Activated CD4-positive, alpha-beta T cell treated with anti-CD3 and anti-CD28 coated beads, Interleukin-2, amount 10 ng/mL, durations not matched to agents 24 days and 14 days (primary cell): ENCODE measurements around the gene PLN. TPM values are rescaled to one million over a fixed set of nuclear protein-coding genes. Genes with fewer than 3 reads are reported as not detected.
A peak's percentile ranks its signal among the peaks of the same experiment; 100 is the strongest.

Experiments used
- DNase-seq: peaks from one replicate; pipeline ENCODE4 v3.0.0; 2022
- H3K27ac Mint-ChIP-seq: one replicate; pipeline ENCODE4 v1.8.0; 2022; ENCODE audit warnings: mild to moderate bottlenecking, mixed read lengths
- H3K27me3 Mint-ChIP-seq: one replicate; pipeline ENCODE4 v1.8.0; 2022; ENCODE audit warnings: mixed read lengths
- H3K36me3 Mint-ChIP-seq: one replicate; pipeline ENCODE4 v1.8.0; 2022; ENCODE audit warnings: low read depth, mild to moderate bottlenecking, mixed read lengths
- H3K4me1 Mint-ChIP-seq: one replicate; pipeline ENCODE4 v1.8.0; 2021; ENCODE audit warnings: mixed read lengths
- H3K4me3 Mint-ChIP-seq: one replicate; pipeline ENCODE4 v1.8.0; 2022; ENCODE audit warnings: mild to moderate bottlenecking, moderate library complexity, mixed read lengths
- H3K9me3 Mint-ChIP-seq: one replicate; pipeline ENCODE4 v1.8.0; 2021; ENCODE audit warnings: mixed read lengths
- intact Hi-C: fragments of 100-400 bp; cut with micrococcal nuclease; formaldehyde crosslinking; loops from one replicate; pipeline ENCODE4 v1.15.1; 2023
- total RNA-seq: library from RNA; stranded (reverse); gene quantifications from 2 replicates; pipeline ENCODE4 v1.2.3, GENCODE V29; 2022

The PLN gene
- not detected in 2 replicates for total RNA-seq

DNA sequence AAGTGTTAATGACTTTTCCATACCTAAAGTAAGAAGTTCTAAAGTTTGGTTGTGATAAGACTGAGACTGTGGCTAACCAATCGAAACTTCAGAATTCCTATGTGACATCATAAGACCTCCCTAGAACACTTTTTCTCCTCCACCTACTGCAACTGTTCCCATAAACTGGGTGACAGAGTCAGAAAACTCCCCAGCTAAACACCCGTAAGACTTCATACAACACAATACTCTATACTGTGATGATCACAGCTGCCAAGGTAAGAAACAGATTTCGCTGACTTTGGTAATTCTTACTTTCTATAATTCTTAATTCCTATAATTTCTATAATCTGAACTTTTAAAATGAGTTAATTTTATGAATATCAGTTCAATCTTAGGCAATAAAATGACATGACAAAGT, at the start of gene PLN:
TSS of gene PLN (plus strand) at position 161 of the 400 bp plus-strand sequence. CDS start 10,626 bp downstream, outside the sequence.
- H3K4me1 Mint-ChIP-seq: peaks cover 8% of the 10 kb centered on the region
- peaks cover 8% of the 10 kb centered on the region for H3K36me3 Mint-ChIP-seq
- intact Hi-C loops: no loop called here
- no peaks in the 10 kb centered on the region for H3K9me3 Mint-ChIP-seq
- no peak within 1 kb of the TSS for H3K27ac Mint-ChIP-seq
- no peak for DNase-seq
- no peak within 1 kb of the TSS for H3K4me3 Mint-ChIP-seq
- H3K27me3 Mint-ChIP-seq: no peaks in the 10 kb centered on the region

DNA sequence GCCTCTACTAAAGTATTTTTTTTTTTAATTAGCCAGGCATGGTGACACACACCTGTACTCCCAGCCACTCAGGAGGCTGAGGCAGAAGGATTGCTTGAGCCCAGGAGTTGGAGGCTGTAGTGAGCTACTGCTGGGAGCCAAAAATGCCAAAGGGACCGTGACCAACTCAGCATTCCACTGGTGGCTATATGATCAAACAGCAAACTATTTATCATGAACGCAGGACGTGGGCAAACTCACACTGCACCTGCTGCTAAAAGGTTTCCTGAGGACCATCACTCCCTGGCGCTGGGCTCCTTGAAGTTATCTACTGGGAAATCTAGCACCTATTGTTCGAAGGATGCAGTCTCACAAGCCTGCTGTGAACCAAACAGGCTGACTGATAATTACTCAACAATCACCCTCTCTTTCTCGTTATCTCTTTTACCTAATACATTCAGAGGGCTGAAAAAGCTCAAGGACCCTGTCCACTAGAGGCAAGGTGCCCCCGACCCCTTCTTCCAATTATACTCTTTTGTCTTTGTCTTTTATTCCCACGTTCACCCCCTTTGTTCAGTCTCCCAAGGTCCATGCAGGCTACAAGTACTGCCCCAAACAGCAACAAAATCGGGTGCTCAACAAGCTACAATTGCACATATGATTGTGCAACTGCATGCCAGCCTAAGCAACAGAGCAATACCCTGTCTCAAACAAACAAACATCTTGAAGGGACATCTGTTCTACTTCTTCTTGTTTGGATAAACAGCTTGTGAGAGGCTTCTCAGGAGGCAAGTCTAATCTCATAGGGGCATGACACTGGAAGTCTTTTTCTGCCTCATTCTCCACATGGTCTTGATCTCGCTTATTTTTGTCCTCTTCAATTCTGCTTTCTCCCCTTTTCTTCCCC, 47.7 kb upstream of the PLN start:
- H3K27me3 Mint-ChIP-seq: no peaks in the 10 kb centered on the region
- H3K4me3 Mint-ChIP-seq: no peak overlapping the region
- peaks cover 64% of the 10 kb centered on the region for H3K36me3 Mint-ChIP-seq
- intact Hi-C loops: loop anchor here (10.0 kb wide), 1 partner anchor 216 kb away; no protein-coding TSS in a partner anchor
- no peak for DNase-seq
- peaks cover 2% of the 10 kb centered on the region for H3K4me1 Mint-ChIP-seq
- H3K27ac Mint-ChIP-seq: no peak overlapping the region
- peaks cover 10% of the 10 kb centered on the region for H3K9me3 Mint-ChIP-seq

DNA sequence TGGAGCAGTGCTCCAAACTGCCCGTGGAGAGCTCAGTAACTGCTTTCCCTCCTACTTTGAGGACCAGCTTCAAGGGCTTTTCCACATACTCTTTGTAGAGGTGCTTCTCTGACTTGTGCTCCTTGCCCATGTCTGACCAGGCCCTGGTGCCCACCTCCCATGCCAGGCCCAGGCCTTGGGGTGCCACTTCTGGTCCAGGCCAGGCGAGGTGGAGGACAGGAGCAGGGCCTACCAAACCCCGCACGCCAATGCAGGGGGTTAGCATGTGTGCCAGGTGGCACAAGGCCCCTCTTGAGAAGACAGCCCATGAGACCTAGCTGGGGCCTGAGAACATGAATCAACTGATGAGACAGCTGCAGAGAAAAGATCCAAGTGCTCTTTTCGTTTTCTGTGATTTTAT, 47.0 kb upstream of the PLN start:
- H3K9me3 Mint-ChIP-seq: peaks cover 10% of the 10 kb centered on the region
- H3K27ac Mint-ChIP-seq: no peak overlapping the region

DNA sequence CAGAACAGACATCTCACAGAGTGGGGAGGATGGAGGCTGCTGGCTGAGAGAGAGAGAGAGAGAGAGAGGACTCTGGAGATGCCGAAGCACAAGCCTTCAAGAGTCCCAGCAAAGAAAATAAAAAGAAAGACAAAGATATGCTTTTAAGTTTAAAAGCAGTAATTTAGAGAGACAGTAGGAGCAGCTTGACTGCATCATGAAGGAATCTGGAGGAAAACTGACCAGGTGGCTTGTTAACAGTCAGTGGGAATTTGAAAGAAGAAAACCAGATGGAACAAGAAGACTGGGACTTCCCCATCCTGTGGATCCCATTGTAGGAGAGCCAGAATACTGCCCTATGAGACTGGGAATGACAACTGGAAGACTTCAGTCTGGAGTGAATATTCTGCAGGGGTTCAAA, 46.3 kb upstream of the PLN start:
- H3K4me1 Mint-ChIP-seq: peaks cover 3% of the 10 kb centered on the region
- intact Hi-C loops: loop anchor here (10.0 kb wide), 1 partner anchor 217 kb away; no protein-coding TSS in a partner anchor
- H3K4me3 Mint-ChIP-seq: no peak overlapping the region
- DNase-seq: no peak
- H3K36me3 Mint-ChIP-seq: peaks cover 60% of the 10 kb centered on the region
- H3K27me3 Mint-ChIP-seq: no peaks in the 10 kb centered on the region
- no peak overlapping the region for H3K27ac Mint-ChIP-seq
- H3K9me3 Mint-ChIP-seq: peaks cover 10% of the 10 kb centered on the region

More for the DNA sequence above, 47.0 kb upstream of the PLN start:
- H3K36me3 Mint-ChIP-seq: peaks cover 59% of the 10 kb centered on the region
- H3K4me1 Mint-ChIP-seq: peaks cover 2% of the 10 kb centered on the region
- no peak for DNase-seq
- H3K4me3 Mint-ChIP-seq: no peak overlapping the region
- intact Hi-C loops: loop anchor here (10.0 kb wide), 1 partner anchor 216 kb away; no protein-coding TSS in a partner anchor
- H3K27me3 Mint-ChIP-seq: no peaks in the 10 kb centered on the region

DNA sequence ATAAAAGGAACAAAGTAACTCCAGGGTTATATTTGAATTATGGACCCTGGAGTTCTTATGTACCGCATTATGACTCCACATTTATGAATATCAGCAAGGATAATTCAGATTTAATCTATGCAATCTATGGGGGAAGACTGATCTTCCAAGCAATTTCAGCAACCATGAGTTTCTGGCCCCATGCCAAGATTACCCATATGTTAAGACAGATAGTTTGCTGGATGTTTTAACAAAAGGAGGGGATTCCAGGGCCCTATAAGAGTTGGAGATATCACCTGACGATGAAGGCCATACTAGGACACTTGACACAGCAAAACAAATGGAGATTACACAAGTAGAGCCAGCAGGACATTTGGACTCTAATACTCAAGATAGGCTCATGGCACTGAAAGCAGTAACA, 45.9 kb upstream of the PLN start:
- H3K9me3 Mint-ChIP-seq: peaks cover 10% of the 10 kb centered on the region
- intact Hi-C loops: loop anchor here (10.0 kb wide), 1 partner anchor 217 kb away; no protein-coding TSS in a partner anchor
- H3K27ac Mint-ChIP-seq: no peak overlapping the region
- H3K36me3 Mint-ChIP-seq: peaks cover 56% of the 10 kb centered on the region
- H3K4me1 Mint-ChIP-seq: peaks cover 4% of the 10 kb centered on the region
- H3K4me3 Mint-ChIP-seq: no peak overlapping the region
- no peak for DNase-seq
- no peaks in the 10 kb centered on the region for H3K27me3 Mint-ChIP-seq

DNA sequence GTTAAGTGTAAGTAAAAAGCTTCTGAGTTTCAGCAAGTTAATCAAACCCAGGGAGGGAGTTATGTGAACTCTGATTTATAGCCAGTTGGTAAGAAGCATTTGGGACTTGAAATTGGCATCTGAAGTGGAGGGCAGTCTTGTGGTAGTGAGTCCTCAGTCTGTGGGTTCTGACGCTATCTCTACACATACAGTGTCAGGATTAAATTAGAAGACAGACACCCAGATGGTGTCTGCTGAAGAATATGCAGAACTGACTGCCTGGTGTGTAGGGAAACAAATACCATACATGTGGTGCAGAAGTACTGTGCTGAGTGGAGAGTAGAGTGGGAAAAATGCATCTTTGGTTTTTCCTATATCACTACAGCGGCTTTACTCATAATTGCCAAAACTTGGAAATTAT, 43.5 kb upstream of the PLN start:
- DNase-seq: no peak
- Mint-ChIP-seq H3K4me3 (no peak overlapping the region), H3K9me3 (peaks cover 10% of the 10 kb centered on the region), H3K36me3 (peaks cover 49% of the 10 kb centered on the region), H3K27ac (no peak overlapping the region), H3K4me1 (peaks cover 4% of the 10 kb centered on the region), H3K27me3 (no peaks in the 10 kb centered on the region)
- intact Hi-C loops: loop anchor here (10.0 kb wide), 1 partner anchor 220 kb away; no protein-coding TSS in a partner anchor

DNA sequence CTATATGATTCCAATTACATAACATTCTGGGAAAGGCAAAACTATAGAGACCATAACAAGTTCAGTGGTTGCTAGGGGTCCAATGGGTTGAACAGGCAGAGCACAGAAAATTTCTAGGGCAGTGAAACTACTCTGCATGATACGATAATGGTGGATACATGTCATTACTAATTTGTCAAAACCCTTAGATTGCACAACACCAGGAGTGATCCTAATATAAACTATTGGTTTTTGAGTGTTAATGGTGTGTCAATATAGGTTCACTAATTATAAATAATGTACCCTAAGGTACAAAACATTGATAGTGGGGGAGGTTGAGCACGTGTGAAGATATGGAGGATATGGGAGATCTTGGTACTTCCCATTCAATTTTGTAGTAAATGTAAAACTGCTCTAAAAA, 42.4 kb upstream of the PLN start:
- Mint-ChIP-seq H3K4me3 (no peak overlapping the region), H3K27me3 (no peaks in the 10 kb centered on the region), H3K36me3 (peaks cover 47% of the 10 kb centered on the region), H3K27ac (no peak overlapping the region), H3K9me3 (peaks cover 10% of the 10 kb centered on the region), H3K4me1 (peaks cover 2% of the 10 kb centered on the region)
- DNase-seq: no peak
- intact Hi-C loops: loop anchor here (10.0 kb wide), 1 partner anchor 221 kb away; no protein-coding TSS in a partner anchor

DNA sequence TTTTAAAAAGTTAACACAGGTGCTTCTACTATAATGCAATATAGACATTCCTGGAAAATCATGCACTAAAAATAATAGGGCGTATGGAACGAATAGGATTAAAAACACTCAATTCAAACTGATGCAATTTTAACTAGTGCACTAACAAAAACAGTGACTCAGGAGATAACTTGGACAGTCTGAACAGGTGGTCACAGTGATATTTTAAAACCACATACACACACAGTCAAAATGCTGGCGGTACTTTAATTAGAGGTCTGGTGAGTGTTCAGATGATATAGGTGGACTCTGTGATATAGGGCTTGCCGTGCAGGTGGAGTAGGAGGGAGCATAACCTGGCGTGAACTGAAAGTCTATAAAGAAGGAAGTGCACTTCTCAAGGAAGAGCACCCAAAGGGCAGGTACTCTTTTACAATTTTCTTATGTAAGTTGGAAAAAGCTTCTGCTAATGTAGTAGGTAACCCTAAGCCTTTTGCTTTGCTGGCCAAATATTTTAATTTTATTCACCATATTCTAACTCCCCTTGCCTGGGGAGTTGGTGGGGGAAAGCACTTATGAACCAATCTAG, 41.9 kb upstream of the PLN start:
- intact Hi-C loops: loop anchor here (10.0 kb wide), 1 partner anchor 221 kb away; no protein-coding TSS in a partner anchor
- Mint-ChIP-seq H3K9me3 (peaks cover 10% of the 10 kb centered on the region), H3K36me3 (peaks cover 42% of the 10 kb centered on the region), H3K27me3 (no peaks in the 10 kb centered on the region), H3K4me1 (peaks cover 2% of the 10 kb centered on the region), H3K27ac (peak overlapping the region; percentile 29), H3K4me3 (no peak overlapping the region)
- DNase-seq: no peak

DNA sequence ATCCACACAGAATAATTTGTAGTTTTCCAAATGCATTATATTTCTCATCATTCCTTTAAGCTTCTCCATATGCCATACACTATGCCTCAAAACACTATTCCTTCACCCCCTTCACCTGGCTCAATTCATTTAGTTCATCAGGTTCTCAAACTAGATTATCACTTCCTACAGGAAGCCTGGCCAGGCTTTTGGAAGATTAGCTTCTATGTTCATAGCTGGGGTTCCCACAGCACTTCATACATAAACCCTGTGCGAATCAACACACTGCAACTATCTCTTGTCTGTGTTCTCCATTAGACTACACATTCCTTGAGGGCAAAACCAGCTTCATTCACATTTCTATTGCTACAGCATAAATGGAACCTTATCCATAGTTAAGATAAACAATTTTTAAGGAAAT, 40.5 kb upstream of the PLN start:
- no peaks in the 10 kb centered on the region for H3K27me3 Mint-ChIP-seq
- H3K4me3 Mint-ChIP-seq: no peak overlapping the region
- H3K27ac Mint-ChIP-seq: no peak overlapping the region
- peaks cover 1% of the 10 kb centered on the region for H3K9me3 Mint-ChIP-seq
- DNase-seq: no peak
- peaks cover 2% of the 10 kb centered on the region for H3K4me1 Mint-ChIP-seq
- intact Hi-C loops: loop anchor here (10.0 kb wide), 1 partner anchor 223 kb away; no protein-coding TSS in a partner anchor
- H3K36me3 Mint-ChIP-seq: peaks cover 27% of the 10 kb centered on the region

DNA sequence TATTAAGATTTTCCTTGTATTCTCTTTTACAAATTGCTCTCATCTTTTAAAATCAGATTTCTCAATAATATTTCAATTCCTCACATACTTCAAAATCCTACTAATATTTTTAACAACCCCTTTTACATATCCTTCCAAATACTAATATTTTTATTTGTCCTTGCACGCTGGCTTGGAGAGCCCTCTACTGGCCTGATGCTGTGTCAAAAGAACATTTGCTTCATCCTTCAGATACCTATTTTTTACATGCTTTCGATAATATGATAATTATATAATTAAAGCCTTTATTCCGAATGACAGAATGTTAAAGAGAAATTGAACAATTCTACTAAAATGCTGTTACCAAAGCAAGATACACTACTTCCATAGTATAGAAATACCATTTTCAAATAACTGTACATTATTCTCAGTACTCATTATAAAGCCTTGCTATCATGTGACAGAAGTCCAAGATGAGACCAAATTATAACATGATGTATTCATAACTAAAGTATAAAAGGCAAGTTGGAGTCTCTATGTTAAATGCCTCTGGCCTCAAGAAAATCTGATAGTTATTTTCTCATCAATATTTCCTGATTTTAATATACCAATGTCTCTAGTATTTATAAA, 39.0 kb upstream of the PLN start:
- intact Hi-C loops: loop anchor here (10.0 kb wide), 1 partner anchor 224 kb away; no protein-coding TSS in a partner anchor
- peaks cover 15% of the 10 kb centered on the region for H3K36me3 Mint-ChIP-seq
- no peak overlapping the region for H3K4me3 Mint-ChIP-seq
- H3K27me3 Mint-ChIP-seq: no peaks in the 10 kb centered on the region
- H3K27ac Mint-ChIP-seq: no peak overlapping the region
- H3K4me1 Mint-ChIP-seq: peaks cover 4% of the 10 kb centered on the region
- H3K9me3 Mint-ChIP-seq: no peaks in the 10 kb centered on the region
- DNase-seq: no peak

DNA sequence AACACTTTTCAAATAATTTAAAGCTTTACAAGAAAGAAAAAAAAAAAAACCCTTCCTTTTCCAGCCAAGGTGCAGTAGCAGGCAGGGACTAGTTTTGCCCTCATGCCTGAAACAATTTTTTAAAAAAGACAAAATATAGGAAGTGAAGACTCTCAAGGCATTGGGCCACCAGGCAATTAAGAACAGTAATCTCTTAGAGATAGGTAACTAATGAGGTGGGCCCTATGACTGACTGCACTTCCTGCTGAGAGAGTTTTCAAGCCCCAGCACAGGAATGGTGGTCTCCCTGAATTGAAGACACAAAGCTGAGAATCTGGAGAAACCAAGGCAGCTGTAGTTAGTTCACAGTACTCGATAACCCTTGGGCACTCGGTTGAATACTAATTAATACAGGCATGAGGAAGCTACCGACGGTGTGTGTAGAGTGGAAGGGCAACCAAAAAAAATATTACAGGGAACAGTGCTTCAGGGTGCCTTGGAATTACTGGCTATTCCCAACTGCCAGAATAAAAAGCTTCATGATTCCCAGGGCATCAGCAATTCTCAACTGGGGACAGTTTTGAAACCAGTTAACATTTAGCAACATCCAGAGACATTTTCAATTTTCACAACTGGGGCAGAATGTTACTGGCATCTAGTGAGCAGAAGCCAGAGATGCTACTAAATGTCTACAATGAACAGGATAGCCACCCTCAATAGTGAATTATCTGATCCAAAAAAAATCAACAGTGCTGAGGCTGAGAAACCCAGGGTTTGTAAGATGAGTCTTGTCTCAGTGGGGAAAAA, 36.0 kb upstream of the PLN start:
- intact Hi-C loops: no loop called here
- no peaks in the 10 kb centered on the region for H3K9me3 Mint-ChIP-seq
- H3K36me3 Mint-ChIP-seq: peaks cover 11% of the 10 kb centered on the region
- no peaks in the 10 kb centered on the region for H3K27me3 Mint-ChIP-seq
- no peak overlapping the region for H3K4me3 Mint-ChIP-seq
- no peak for DNase-seq
- no peak overlapping the region for H3K27ac Mint-ChIP-seq
- peaks cover 1% of the 10 kb centered on the region for H3K4me1 Mint-ChIP-seq

DNA sequence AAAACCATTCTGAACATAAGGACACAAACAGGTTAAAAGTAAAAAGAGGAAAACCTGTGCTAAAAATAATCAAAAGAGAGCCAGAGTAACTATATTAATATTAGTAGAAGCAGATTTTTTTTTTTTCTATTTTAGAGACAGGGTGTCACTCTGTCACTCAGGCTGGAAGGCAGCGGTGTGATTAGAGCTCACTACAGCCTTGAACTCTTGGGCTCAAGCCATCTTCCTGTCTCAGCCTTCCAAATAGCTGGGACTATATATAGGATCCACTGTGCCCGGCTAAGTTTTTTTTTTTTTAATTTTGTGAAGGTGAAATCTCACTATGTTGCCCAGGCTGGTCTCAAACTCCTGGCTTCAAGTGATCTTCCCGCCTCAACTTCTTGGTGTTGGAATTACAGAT, 33.4 kb upstream of the PLN start:
- Mint-ChIP-seq H3K9me3 (no peaks in the 10 kb centered on the region), H3K27ac (no peak overlapping the region), H3K36me3 (peaks cover 31% of the 10 kb centered on the region), H3K27me3 (no peaks in the 10 kb centered on the region), H3K4me1 (peaks cover 4% of the 10 kb centered on the region), H3K4me3 (no peak overlapping the region)
- intact Hi-C loops: no loop called here
- DNase-seq: no peak

DNA sequence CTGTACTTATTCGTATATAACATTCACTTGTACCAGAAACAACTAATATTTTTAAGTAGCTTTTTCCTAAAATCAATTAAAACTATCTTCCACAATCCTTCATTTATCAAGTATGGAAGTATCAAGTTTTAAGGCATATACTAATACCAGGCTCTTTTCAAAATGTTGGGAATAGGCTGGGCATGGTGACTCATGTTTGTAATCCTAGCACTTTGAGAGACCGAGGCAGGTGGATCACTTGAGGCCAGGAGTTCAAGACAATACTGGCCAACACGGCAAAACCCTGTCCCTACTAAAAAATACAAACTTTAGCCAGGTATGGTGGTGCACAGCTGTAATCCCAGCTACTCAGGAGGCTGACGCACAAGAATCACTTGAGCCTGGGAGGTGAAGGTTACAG, 25.7 kb upstream of the PLN start:
- Mint-ChIP-seq H3K27me3 (no peaks in the 10 kb centered on the region), H3K4me3 (no peak overlapping the region), H3K27ac (no peak overlapping the region), H3K4me1 (peaks cover 17% of the 10 kb centered on the region), H3K9me3 (peaks cover 6% of the 10 kb centered on the region), H3K36me3 (peaks cover 42% of the 10 kb centered on the region)
- intact Hi-C loops: no loop called here
- DNase-seq: no peak
